Epithelial cell of prostate (primary cell): Measurements from ENCODE around the gene RAD9B.

Experiments used
- DNase-seq: peaks from one replicate; pipeline ENCODE4 v3.0.0-alpha.2; 2011; ENCODE audit warnings: low read depth, low spot score
- H3K27ac ChIP-seq: fragments of 450-650 bp; 2 replicates; pipeline ENCODE4 v1.5.1; 2017; ENCODE audit warnings: mild to moderate bottlenecking

The RAD9B gene

DNA sequence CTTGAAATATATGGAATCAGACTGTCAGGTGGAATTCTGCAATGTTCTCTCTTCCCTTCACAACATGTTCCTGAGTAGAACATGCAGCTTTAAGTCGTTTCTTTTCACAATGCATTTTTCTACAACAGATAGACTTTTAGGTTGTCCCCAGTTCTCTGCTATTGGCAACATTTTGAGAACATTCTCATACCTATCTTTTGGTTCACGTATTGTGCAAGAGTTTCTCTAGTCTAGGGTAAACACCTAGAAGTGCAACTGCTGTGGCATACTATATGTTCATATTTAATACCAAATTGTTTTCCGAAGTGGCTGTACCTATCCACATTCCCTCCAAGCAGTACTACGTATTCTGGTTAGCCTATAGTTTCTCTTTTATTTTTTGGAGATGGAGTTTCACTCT is 48.9 kb downstream of the RAD9B start:
- no peak overlapping the region for H3K27ac ChIP-seq
- DNase-seq, result no peak
